Gastrocnemius medialis (tissue), 4 donors: Measurements from ENCODE around the gene PDZK1. TPM values are rescaled to one million over a fixed set of nuclear protein-coding genes. Genes with fewer than 3 reads are reported as not detected.
"Not testable (repeated sequence)": the region's sequence is repeated elsewhere in the genome, so short reads cannot be mapped to it uniquely, and the experiment has no call there.

Experiments
- ATAC-seq, 2 donors: fragments of 150-250 bp; one replicate each; pipeline ENCODE4 v1.9.1; 2016
- DNase-seq, 2 donors: peaks; one replicate each; pipeline ENCODE4 v3.0.0-alpha.2; 2019
- H3K27ac ChIP-seq, 4 donors: fragments of 200-600 bp; sonication (generic); 1 replicate in 1 of 4; 2 replicates in 3 of 4; pipeline ENCODE4 v1.5.1; 2016 to 2018; ENCODE audit warnings: mild to moderate bottlenecking in 2 of 4, moderate library complexity in 1 of 4
- H3K27me3 ChIP-seq, 3 donors: fragments of 200-600 bp; sonication (generic) in 2 of 3; 1 replicate in 1 of 3; 2 replicates in 2 of 3; pipeline versions ENCODE4 v1.5.1 to v1.6.0; 2016 to 2019; ENCODE audit warnings: mild to moderate bottlenecking in 1 of 3, moderate library complexity in 1 of 3
- H3K36me3 ChIP-seq, 2 donors: fragments of 200-600 bp; sonication (generic) in 1 of 2; one replicate each; pipeline ENCODE4 v1.5.1; 2017 to 2018
- H3K4me1 ChIP-seq, 2 donors: fragments of 200-600 bp; sonication (generic) in 1 of 2; one replicate each; pipeline ENCODE4 v1.5.1; 2016 to 2017; ENCODE audit warnings: mild to moderate bottlenecking in 2 of 2
- H3K4me3 ChIP-seq, 4 donors: fragments of 200-600 bp; sonication (generic) in 3 of 4; 1 replicate in 1 of 4; 2 replicates in 3 of 4; pipeline ENCODE4 v1.5.1; 2016 to 2019; ENCODE audit warnings: mild to moderate bottlenecking in 2 of 4
- H3K9me3 ChIP-seq, 3 donors: fragments of 200-600 bp; sonication (generic) in 2 of 3; 1 replicate in 1 of 3; 2 replicates in 2 of 3; pipeline ENCODE4 v1.5.1; 2016 to 2019
- POLR2A ChIP-seq, 2 donors: fragments of 450-650 bp; IDR thresholded peaks; one replicate each; pipeline ENCODE4 v1.6.1; 2017; ENCODE audit warnings: antibody characterized with exemption in 2 of 2, mild to moderate bottlenecking in 2 of 2, moderate library complexity in 2 of 2
- in situ Hi-C, 4 donors: fragments of 200-750 bp; cut with MboI; loops; one replicate each; pipeline versions ENCODE4 v1.15.0 to v1.8.0; 2017; ENCODE audit warnings: low sequenced_read_pairs in 4 of 4
- intact Hi-C: fragments of 100-400 bp; cut with DNase I; formaldehyde crosslinking; loops from one replicate; pipeline ENCODE4 v1.15.1; 2023; ENCODE audit warnings: low total_unique reads
- total RNA-seq, 4 donors: library from RNA; depleted of rRNA; stranded (reverse); fragments of >200 nt; gene quantifications; one replicate each; pipeline versions ENCODE4 v1.1.0 to v1.2.3, GENCODE V29; 2016
- TF ChIP-seq, protein P1 (sequence below), 5 experiments: fragments of 450-650 bp in 3 of 5; fragments of 200-600 bp in 2 of 5; sonication (generic) in 2 of 5; IDR thresholded peaks in 4 of 5; conservative IDR thresholded peaks in 1 of 5; 1 replicate in 4 of 5; 2 replicates in 1 of 5; pipeline ENCODE4 v1.5.1; 2016 to 2019; ENCODE audit warnings: antibody characterized with exemption in 5 of 5, mild to moderate bottlenecking in 3 of 5, moderate library complexity in 3 of 5

PDZK1 gene
- total RNA-seq, 4 donors from 2014 or later, result 0.44 TPM; not detected in 3

- TF ChIP-seq, protein P1, sequence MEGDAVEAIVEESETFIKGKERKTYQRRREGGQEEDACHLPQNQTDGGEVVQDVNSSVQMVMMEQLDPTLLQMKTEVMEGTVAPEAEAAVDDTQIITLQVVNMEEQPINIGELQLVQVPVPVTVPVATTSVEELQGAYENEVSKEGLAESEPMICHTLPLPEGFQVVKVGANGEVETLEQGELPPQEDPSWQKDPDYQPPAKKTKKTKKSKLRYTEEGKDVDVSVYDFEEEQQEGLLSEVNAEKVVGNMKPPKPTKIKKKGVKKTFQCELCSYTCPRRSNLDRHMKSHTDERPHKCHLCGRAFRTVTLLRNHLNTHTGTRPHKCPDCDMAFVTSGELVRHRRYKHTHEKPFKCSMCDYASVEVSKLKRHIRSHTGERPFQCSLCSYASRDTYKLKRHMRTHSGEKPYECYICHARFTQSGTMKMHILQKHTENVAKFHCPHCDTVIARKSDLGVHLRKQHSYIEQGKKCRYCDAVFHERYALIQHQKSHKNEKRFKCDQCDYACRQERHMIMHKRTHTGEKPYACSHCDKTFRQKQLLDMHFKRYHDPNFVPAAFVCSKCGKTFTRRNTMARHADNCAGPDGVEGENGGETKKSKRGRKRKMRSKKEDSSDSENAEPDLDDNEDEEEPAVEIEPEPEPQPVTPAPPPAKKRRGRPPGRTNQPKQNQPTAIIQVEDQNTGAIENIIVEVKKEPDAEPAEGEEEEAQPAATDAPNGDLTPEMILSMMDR (IDR thresholded peaks at IDR 0.05 in 4 of 5, conservative IDR thresholded peaks at IDR 0.05 in 1 of 5), result no peak
- no peak for TF ChIP-seq POLR2A (IDR thresholded peaks at IDR 0.05)
- ATAC-seq, result no peak
- no peaks in the 10 kb centered on the region for H3K4me1 ChIP-seq
- no peaks in the 10 kb centered on the region for H3K9me3 ChIP-seq
- no peaks in the 10 kb centered on the region for H3K27me3 ChIP-seq
- intact Hi-C loops (no loop called here), in situ Hi-C loops (no loop called here)
- no peak overlapping the region for H3K4me3 ChIP-seq
- H3K36me3 ChIP-seq, result no peaks in the 10 kb centered on the region
- no peak overlapping the region for H3K27ac ChIP-seq
- DNase-seq, result no peak
These were observed 22.7 kb upstream of the PDZK1 start for GRCh38 chr1:145729666-145730436.

- ATAC-seq, result no peak
- Histone ChIP-seq H3K27ac (no peak overlapping the region), H3K9me3 (no peaks in the 10 kb centered on the region), H3K4me3 (no peak overlapping the region), H3K27me3 (no peaks in the 10 kb centered on the region), H3K36me3 (no peaks in the 10 kb centered on the region), H3K4me1 (no peaks in the 10 kb centered on the region)
- DNase-seq, result no peak
- in situ Hi-C loops (no loop called here), intact Hi-C loops (no loop called here)
- TF ChIP-seq, protein P1 (IDR thresholded peaks at IDR 0.05 in 4 of 5, conservative IDR thresholded peaks at IDR 0.05 in 1 of 5), result no peak
- TF ChIP-seq POLR2A (IDR thresholded peaks at IDR 0.05), result no peak
These were observed 22.0 kb upstream of the PDZK1 start for GRCh38 chr1:145729196-145729595.

DNA sequence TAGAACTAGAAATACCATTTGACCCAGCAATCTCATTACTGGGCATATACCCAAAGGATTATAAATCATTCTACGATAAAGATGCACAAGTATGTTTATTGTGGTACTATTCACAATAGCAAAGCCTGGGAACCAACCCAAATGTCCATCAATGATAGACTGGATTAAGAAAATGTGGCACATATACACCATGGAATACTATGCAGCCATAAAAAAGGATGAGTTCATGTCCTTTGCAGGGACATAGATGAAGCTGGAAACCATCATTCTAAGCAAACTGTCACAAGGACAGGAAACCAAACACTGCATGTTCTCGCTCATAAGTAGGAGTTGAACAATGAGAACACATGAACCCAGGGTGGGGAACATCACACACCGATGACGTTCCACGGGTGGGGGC, 19.0 kb upstream of the PDZK1 start:
- DNase-seq, intact Hi-C loops, in situ Hi-C loops: not testable (repeated sequence)

DNA sequence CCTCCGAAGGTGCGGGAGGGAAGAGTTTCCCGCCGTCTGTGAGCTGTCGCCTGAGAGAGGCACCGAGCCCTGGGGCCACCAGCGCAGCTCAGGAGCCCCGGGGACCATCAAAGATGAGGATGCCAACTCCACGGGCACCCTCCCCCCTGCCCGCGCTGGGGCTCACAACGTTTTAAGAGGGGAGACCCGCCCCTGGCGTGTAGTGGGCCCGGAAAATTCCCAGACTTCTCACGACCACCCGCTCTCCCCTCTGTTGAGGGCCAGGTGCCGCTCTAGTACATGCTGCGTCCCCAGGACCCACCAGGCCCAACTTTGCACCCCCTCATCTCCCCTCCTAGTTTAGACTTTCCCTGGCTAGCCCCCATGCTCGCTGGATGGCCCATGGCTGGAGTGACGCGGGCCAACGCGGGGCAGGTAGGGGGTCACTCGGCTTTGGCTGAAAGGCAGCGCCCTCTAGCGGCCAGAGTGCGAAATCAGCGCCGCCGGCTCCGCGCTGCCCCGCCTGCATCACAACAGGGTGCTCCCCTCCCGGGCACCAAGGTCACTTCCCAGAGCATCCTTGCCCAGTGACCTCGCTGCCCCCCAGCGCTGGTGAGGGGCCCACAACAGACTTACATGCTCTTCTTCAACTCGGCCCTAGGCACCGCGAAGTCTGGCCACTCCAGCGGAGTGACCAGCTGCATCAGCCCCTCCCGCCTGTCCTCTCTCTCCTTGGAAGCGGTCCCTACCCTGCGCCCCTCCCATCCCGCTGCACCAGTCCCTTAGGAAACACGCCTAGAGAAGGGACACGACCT, 13.9 kb upstream of the PDZK1 start:
- Histone ChIP-seq H3K9me3 (no peaks in the 10 kb centered on the region), H3K4me3 (peak overlapping the region; percentile 32 to 60 (median 42)), H3K36me3 (no peaks in the 10 kb centered on the region), H3K27ac (no peak overlapping the region), H3K4me1 (peaks cover 0 to 11% of the 10 kb centered on the region in 2 donors), H3K27me3 (no peaks in the 10 kb centered on the region)
- DNase-seq, result peak; percentile 15 to 49
- in situ Hi-C loops (no loop called here), intact Hi-C loops (no loop called here)
- peak; percentile 75 to 80 for ATAC-seq
- TF ChIP-seq, protein P1 (IDR thresholded peaks at IDR 0.05 in 4 of 5, conservative IDR thresholded peaks at IDR 0.05 in 1 of 5), result peak; percentile 69 to 96 (median 88)
- no peak for TF ChIP-seq POLR2A (IDR thresholded peaks at IDR 0.05)

More for the DNA sequence above, 19.0 kb upstream of the PDZK1 start:
- not testable (repeated sequence) for H3K9me3 ChIP-seq, H3K27me3 ChIP-seq, H3K36me3 ChIP-seq, ATAC-seq, H3K27ac ChIP-seq, H3K4me1 ChIP-seq, H3K4me3 ChIP-seq

DNA sequence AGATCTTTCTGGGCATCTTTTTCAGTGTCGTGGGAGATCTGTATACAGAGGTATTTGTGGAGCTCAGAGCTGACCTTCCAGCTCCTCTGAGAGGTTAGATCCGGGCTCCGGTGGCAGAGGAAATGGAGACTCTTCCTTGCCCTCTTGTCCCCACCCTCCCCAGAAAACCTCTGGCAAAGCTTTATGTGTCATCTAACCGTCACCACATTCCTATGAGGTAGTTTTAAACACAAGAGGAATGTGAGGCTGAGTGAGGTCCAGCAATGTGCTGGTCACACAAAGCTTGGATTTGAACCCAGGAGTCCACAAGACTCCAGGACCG, 13.3 kb upstream of the PDZK1 start:
- no peaks in the 10 kb centered on the region for H3K36me3 ChIP-seq
- peaks cover 0 to 11% of the 10 kb centered on the region in 2 donors for H3K4me1 ChIP-seq
- no peaks in the 10 kb centered on the region for H3K27me3 ChIP-seq
- in situ Hi-C loops (no loop called here), intact Hi-C loops (no loop called here)
- H3K27ac ChIP-seq, result no peak overlapping the region
- H3K9me3 ChIP-seq, result no peaks in the 10 kb centered on the region
- ATAC-seq (no peak), DNase-seq (no peak)
- TF ChIP-seq, protein P1 (IDR thresholded peaks at IDR 0.05 in 4 of 5, conservative IDR thresholded peaks at IDR 0.05 in 1 of 5), result no peak
- TF ChIP-seq POLR2A (IDR thresholded peaks at IDR 0.05), result no peak
- H3K4me3 ChIP-seq, result peak overlapping the region in 3 of 4 donors; percentile 41 to 60 (median 44)
